ENCODE data around the gene MAGOH. TPM values are rescaled to one million over a fixed set of nuclear protein-coding genes. Genes with fewer than 3 reads are reported as not detected.

MAGOH gene
- total and polyA plus RNA-seq, 7 donors, result 15.9 to 103 (median 33.6) TPM

- no peaks in the 10 kb centered on the region for H3K9me3 ChIP-seq
- DNase-seq (peak; percentile 42 to 72), ATAC-seq (peak; percentile 55 to 75 (median 66))
- WGBS, 3 donors, result 15 to 17% (median 16%) methylated on average over 8 of the region's 8 CpGs
- intact Hi-C loops (cut with DNase I), result loop anchor here (1.0 kb wide), 2 partner anchors 115 to 117 kb away; no protein-coding TSS in a partner anchor
- no peaks in the 10 kb centered on the region for H3K36me3 ChIP-seq (ENCODE audit: insufficient read depth in 1 of 2, low read depth in 1 of 2)
- H3K4me1 ChIP-seq, result no peaks in the 10 kb centered on the region
- H3K27me3 ChIP-seq (ENCODE audit: insufficient read depth in 3 of 3, low read length in 2 of 3), result no peaks in the 10 kb centered on the region
- no peak overlapping the region for H3K27ac ChIP-seq
- peak; percentile 94 for TF ChIP-seq CTCF (IDR thresholded peaks at IDR 0.05)
- H3K4me3 ChIP-seq, result no peak overlapping the region
These were observed 40.0 kb upstream of the MAGOH start for GRCh38 chr1:53278298-53278725.

- Histone ChIP-seq H3K4me3 (no peak overlapping the region), H3K9me3 (no peaks in the 10 kb centered on the region), H3K4me1 (no peaks in the 10 kb centered on the region), H3K36me3 (ENCODE audit: insufficient read depth in 1 of 2, low read depth in 1 of 2) (no peaks in the 10 kb centered on the region), H3K27ac (no peak overlapping the region), H3K27me3 (ENCODE audit: insufficient read depth in 3 of 3, low read length in 2 of 3) (no peaks in the 10 kb centered on the region)
- no peak for ATAC-seq
- DNase-seq, result no peak
- no peak for TF ChIP-seq CTCF (IDR thresholded peaks at IDR 0.05)
- 93 to 97% (median 97%) methylated on average over 5 of the region's 5 CpGs for WGBS, 3 donors
- intact Hi-C loops (cut with DNase I), result no loop called here
These were observed 39.0 kb upstream of the MAGOH start for GRCh38 chr1:53277326-53277725.

- intact Hi-C loops (cut with DNase I), result no loop called here
- WGBS, 3 donors, result 79 to 85% (median 85%) methylated on average over 46 of the region's 46 CpGs
These were observed 38.6 kb upstream of the MAGOH start for GRCh38 chr1:53276902-53277281.

GRCh38 chr1:53276153-53276901, 38.0 kb upstream of the MAGOH start:
- H3K9me3 ChIP-seq, result no peaks in the 10 kb centered on the region
- intact Hi-C loops (cut with DNase I), result no loop called here
- no peak for TF ChIP-seq CTCF (IDR thresholded peaks at IDR 0.05)
- DNase-seq, result no peak
- WGBS, 3 donors, result 84 to 88% (median 86%) methylated on average over 48 of the region's 48 CpGs
- no peak overlapping the region for H3K4me3 ChIP-seq
- H3K27ac ChIP-seq, result no peak overlapping the region
- no peak for ATAC-seq
- H3K27me3 ChIP-seq (ENCODE audit: insufficient read depth in 3 of 3, low read length in 2 of 3), result no peaks in the 10 kb centered on the region
- no peaks in the 10 kb centered on the region for H3K4me1 ChIP-seq
- H3K36me3 ChIP-seq (ENCODE audit: insufficient read depth in 1 of 2, low read depth in 1 of 2), result no peaks in the 10 kb centered on the region

More at GRCh38 chr1:53276902-53277281, 38.6 kb upstream of the MAGOH start:
- no peak for ATAC-seq
- H3K27me3 ChIP-seq (ENCODE audit: insufficient read depth in 3 of 3, low read length in 2 of 3), result no peaks in the 10 kb centered on the region
- DNase-seq, result no peak
- no peak overlapping the region for H3K27ac ChIP-seq
- no peaks in the 10 kb centered on the region for H3K36me3 ChIP-seq (ENCODE audit: insufficient read depth in 1 of 2, low read depth in 1 of 2)
- no peaks in the 10 kb centered on the region for H3K4me1 ChIP-seq
- H3K4me3 ChIP-seq, result no peak overlapping the region
- H3K9me3 ChIP-seq, result no peaks in the 10 kb centered on the region
- no peak for TF ChIP-seq CTCF (IDR thresholded peaks at IDR 0.05)
